ENCODE measurements around the gene ANKRD13A.
"Not testable (repeated sequence)": the region's sequence is repeated elsewhere in the genome, so short reads cannot be mapped to it uniquely, and the experiment has no call there.

ANKRD13A gene

DNA sequence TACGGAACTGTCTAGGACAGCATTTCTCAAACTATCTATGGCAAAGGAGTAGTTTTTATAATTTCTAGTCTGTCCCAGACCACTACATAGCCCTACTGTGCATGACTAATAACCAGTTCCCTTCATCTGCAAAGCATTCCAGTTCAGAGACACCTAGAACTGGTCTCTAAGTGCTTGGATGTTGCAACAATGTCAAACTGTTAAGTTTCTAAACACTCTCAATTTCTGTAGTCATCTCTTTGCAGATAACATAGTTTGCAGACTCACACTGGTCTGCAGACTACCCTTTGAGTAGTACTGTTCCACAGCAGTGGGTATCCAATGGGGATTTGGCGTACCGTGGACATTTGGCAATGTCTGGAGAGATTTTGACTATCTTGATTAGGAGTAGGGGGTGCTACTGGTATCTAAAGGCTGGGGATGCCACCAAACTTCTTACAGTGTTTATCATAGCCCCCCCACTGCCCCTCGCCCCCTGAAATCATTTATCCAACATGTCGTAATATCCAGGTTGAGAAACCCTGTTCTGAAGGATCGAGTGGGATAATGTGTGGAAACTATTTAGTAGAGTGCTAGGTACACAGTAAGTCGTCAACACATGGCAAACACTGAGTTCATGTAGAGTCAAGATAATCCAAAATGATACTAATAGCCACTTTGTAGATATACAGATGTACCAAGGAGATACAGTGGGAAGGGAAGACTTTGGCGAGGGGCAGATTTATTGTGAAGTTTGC is 47.4 kb downstream of the ANKRD13A start:
- CTCF ChIA-PET: interaction anchor here (0.6 kb wide), 1 partner anchor 53 kb away, joined by 3 read pairs; no protein-coding TSS in a partner anchor
- POLR2A ChIA-PET: no interaction called here
- TF ChIP-seq, protein P1, sequence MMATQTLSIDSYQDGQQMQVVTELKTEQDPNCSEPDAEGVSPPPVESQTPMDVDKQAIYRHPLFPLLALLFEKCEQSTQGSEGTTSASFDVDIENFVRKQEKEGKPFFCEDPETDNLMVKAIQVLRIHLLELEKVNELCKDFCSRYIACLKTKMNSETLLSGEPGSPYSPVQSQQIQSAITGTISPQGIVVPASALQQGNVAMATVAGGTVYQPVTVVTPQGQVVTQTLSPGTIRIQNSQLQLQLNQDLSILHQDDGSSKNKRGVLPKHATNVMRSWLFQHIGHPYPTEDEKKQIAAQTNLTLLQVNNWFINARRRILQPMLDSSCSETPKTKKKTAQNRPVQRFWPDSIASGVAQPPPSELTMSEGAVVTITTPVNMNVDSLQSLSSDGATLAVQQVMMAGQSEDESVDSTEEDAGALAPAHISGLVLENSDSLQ (IDR thresholded peaks at IDR 0.05): no peak
- TF ChIP-seq ZNF384 (IDR thresholded peaks at IDR 0.05) (no peak), FOXM1 (IDR thresholded peaks at IDR 0.05; ENCODE audit: borderline replicate concordance) (no peak), L3MBTL2 (conservative IDR thresholded peaks at IDR 0.05) (no peak), NFRKB (IDR thresholded peaks at IDR 0.05) (no peak), SUZ12 (IDR thresholded peaks at IDR 0.05) (no peak), TARDBP (IDR thresholded peaks at IDR 0.05) (no peak), CTBP1 (IDR thresholded peaks at IDR 0.05; ENCODE audit: borderline replicate concordance) (no peak), HDGF (IDR thresholded peaks at IDR 0.05; ENCODE audit: borderline replicate concordance) (no peak), ELF4 (IDR thresholded peaks at IDR 0.05) (no peak), BHLHE40 (IDR thresholded peaks at IDR 0.05; ENCODE audit: borderline replicate concordance) (no peak)
- no peak for DNase-seq (ENCODE audit: extremely low spot score)

DNA sequence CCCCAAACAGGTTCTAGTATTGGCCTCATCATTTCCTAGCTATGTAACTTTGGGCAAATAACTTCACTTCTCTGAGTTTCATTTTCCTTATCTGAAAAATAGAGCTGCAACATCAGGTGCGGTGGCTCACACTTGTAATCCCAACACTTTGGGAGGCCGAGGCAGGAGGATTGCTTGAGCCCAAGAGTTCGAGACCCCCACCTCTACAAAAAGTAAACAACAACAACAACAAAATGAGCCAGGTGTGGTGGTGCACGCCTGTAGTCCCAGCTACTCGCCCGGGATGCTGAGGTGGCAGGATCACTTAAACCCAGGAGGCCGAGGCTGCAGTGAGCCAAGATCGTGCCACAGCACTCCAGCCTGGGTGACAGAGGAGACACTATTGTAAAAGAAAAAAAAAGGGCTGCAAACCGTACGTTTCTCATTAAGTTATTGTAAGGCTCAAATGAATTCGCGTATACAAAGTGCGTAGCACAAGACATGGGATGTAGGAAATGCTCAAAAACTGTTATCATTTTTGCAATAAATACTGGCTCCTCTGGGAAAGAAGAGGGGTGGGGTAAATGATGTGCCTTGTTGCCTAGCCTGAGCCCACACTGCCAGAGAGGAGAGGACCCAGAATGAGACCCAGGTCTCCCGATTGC is 48.2 kb downstream of the ANKRD13A start:
- TF ChIP-seq HDGF (IDR thresholded peaks at IDR 0.05; ENCODE audit: borderline replicate concordance) (no peak), L3MBTL2 (conservative IDR thresholded peaks at IDR 0.05) (no peak), ELF4 (IDR thresholded peaks at IDR 0.05) (no peak), FOXM1 (IDR thresholded peaks at IDR 0.05; ENCODE audit: borderline replicate concordance) (no peak), BHLHE40 (IDR thresholded peaks at IDR 0.05; ENCODE audit: borderline replicate concordance) (no peak), SUZ12 (IDR thresholded peaks at IDR 0.05) (no peak), LEF1 (IDR thresholded peaks at IDR 0.05; ENCODE audit: borderline replicate concordance) (no peak), TARDBP (IDR thresholded peaks at IDR 0.05) (no peak), NFRKB (IDR thresholded peaks at IDR 0.05) (no peak), ZNF384 (IDR thresholded peaks at IDR 0.05) (no peak), FOXK2 (IDR thresholded peaks at IDR 0.05) (no peak), ARNT (IDR thresholded peaks at IDR 0.05) (no peak), CTBP1 (IDR thresholded peaks at IDR 0.05; ENCODE audit: borderline replicate concordance) (no peak), SP1 (IDR thresholded peaks at IDR 0.05) (no peak), FOXA1 (IDR thresholded peaks at IDR 0.05) (no peak)
- TF ChIP-seq, protein P1 (IDR thresholded peaks at IDR 0.05): no peak
- DNase-seq (ENCODE audit: extremely low spot score): no peak
- ChIA-PET CTCF (interaction anchor here (0.6 kb wide), 1 partner anchor 52 kb away, joined by 3 read pairs; no protein-coding TSS in a partner anchor), POLR2A (interaction anchor here (0.6 to 1.4 kb wide), 2 partner anchors 25 to 520 kb away, joined by 3 to 6 read pairs; no protein-coding TSS in a partner anchor)

DNA sequence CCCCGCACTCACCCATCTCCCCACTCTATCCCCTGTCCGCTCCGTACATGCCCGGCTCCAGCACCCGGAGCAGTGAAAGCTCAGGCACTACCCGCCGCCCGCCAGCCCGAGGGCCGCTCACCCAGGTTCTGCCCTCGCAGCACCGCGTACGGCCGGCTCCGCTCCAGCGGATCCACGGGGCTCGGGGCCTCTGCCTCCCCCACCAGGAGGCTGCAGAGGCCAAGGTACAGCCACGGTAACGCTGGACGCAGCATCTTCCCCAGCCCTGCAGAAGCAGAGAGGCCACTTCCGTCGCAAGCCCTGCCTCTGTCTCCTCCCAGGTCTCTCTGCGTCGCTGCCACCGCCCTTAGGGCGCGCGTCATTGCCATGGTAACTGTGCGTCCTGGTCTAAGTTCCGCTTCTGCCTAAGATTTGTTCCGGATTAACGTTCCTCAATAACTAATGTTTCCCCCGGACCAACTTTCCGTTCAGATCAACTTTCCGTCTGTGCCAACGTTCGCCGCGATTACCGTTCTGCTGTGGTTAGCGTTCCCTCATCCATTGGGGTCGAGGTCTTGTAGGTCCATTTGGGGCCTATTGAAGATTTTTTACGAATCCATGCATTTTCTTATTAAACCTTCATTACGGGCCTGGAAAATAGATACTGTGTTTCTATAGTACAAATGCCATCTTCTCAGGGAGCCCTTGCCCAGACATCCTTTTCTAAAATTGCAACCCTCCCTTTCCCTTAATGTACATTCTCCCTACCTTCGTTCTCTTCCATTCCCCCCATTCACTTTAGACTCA is 49.2 kb downstream of the ANKRD13A start, which contains the start of gene C12orf76:
Gene C12orf76, minus strand, starts transcription at position 281 of the 786 bp plus-strand sequence. Its CDS starts 27 bp downstream, at position 254.
- POLR2A ChIA-PET: interaction anchor here (0.6 to 1.4 kb wide), 2 partner anchors 26 to 519 kb away, joined by 3 to 6 read pairs; no protein-coding TSS in a partner anchor
- no peak for TF ChIP-seq HDGF (IDR thresholded peaks at IDR 0.05; ENCODE audit: borderline replicate concordance)
- TF ChIP-seq ELF4 (IDR thresholded peaks at IDR 0.05): peak; percentile 56
- TF ChIP-seq L3MBTL2 (conservative IDR thresholded peaks at IDR 0.05): peak; percentile 75
- TF ChIP-seq CTBP1 (IDR thresholded peaks at IDR 0.05; ENCODE audit: borderline replicate concordance): peak; percentile 93
- TF ChIP-seq LEF1 (IDR thresholded peaks at IDR 0.05; ENCODE audit: borderline replicate concordance): no peak
- no peak for TF ChIP-seq ARNT (IDR thresholded peaks at IDR 0.05)
- TF ChIP-seq FOXA1 (IDR thresholded peaks at IDR 0.05): no peak
- no peak for TF ChIP-seq TARDBP (IDR thresholded peaks at IDR 0.05)
- no peak for TF ChIP-seq FOXK2 (IDR thresholded peaks at IDR 0.05)
- DNase-seq (ENCODE audit: extremely low spot score): peak; percentile 94
- CTCF ChIA-PET: no interaction called here

DNA sequence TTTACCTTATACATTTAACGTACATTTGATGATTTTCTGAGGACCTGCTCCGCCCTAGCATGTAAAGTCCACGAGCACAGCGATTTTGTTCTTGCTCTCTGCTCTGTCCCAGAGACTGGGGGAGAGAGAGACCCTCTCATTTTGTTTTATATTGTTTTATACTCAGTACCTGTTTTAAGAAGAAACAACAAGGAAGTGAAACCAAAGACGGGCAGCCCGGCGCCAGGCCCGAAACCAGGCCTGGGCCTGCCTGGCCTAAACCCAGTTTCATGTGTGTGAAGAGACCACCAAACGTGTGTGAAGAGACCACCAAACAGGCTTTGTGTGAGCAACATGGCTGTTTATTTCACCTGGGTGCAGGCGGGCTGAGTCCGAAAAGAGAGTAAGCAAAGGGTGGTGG is 49.8 kb downstream of the ANKRD13A start:
- POLR2A ChIA-PET; DNase-seq (ENCODE audit: extremely low spot score); CTCF ChIA-PET: not testable (repeated sequence)

DNA sequence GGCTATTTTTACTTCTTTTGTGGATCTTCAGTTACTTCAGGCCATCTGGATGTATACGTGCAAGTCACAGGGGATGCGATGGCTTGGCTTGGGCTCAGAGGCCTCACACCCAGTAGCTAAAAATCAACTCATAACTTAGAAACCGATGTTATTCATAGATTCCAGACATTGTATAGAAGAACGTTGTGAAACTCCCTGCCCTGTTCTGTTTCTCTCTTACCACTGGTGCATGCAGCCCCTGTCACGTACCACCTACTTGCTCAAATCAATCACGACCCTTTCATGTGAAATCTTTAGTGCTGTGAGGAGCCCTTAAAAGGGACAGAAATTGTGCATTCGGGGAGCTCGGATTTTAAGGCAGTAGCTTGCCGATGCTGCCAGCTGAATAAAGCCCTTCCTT is 50.4 kb downstream of the ANKRD13A start:
- DNase-seq (ENCODE audit: extremely low spot score); CTCF ChIA-PET: not testable (repeated sequence)
- POLR2A ChIA-PET: interaction anchor here (1.0 kb wide), 1 partner anchor 419 kb away, joined by 3 read pairs; the partner anchor contains the start of genes FAM216A and GPN3

DNA sequence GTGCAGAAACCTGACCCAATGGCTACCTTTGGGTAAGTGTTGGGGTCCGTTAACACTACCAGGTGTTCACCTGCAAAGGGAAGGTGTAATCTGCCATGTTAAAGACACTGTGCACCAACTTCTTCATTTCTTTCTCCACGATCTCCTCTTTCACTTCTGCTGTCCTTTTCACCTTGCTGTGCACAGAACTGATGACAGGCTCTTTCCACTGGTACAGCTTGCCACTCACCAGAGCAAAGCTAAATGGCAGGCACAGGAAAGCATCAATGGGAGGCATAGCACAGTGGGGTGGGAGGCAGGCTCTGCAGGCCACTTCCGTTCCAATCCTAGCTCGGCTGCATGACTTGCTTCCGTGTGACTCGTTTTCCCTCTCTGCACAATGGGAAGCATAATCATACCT is 51.7 kb downstream of the ANKRD13A start:
- no peak for DNase-seq (ENCODE audit: extremely low spot score)
- ChIA-PET CTCF (no interaction called here), POLR2A (no interaction called here)
- TF ChIP-seq BHLHE40 (IDR thresholded peaks at IDR 0.05; ENCODE audit: borderline replicate concordance) (no peak), SUZ12 (IDR thresholded peaks at IDR 0.05) (no peak)

DNA sequence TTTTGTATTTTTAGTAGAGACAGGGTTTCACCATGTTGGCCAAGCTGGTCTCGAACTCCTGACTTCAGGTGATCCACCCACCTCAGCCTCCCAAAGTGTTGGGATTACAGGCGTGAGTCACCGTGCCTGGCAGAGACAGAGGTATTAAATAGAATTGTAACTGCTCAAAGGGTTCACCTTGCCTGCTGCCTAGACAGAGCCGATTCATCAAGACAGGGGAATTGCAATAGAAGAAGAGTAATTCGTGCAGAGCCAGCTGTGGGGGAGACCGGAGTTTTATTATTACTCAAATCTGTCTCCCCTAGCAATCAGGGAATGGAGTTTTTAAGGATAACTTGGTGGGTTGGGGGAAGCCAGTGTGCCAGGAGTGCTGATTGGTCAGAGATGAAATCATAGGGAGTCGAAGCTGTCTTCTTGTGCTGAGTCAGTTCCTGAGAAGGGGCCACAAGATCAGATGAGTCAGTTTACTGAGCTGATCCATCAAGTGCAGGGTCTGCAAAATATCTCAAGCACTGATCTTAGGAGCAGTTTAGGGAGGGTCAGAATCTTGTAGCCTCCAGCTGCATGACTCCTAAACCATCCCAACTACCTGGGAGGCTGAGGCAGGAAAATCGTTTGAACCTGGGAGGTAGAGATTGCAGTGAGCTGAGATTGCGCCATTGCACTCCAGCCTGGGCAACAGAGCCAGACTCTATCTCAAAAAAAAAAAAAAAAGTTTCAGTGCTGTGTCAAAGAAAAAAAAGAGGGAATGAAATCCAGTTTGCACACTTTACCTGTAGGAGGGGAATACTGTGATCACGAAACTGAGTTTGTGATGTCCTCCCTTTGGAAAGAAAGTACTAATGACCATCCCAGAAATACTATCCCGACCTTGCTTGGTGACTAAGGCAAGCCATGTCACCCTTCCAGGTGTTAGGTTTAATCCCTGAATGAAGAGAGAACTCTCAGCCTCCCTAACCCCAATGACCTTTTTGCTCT is 56.4 kb downstream of the ANKRD13A start:
- DNase-seq (ENCODE audit: extremely low spot score); CTCF ChIA-PET: not testable (repeated sequence)
- POLR2A ChIA-PET: interaction anchor here (1.0 to 1.2 kb wide), 2 partner anchors 57 to 413 kb away, joined by 3 to 5 read pairs; partner anchors contain the start of genes FAM216A and GPN3

DNA sequence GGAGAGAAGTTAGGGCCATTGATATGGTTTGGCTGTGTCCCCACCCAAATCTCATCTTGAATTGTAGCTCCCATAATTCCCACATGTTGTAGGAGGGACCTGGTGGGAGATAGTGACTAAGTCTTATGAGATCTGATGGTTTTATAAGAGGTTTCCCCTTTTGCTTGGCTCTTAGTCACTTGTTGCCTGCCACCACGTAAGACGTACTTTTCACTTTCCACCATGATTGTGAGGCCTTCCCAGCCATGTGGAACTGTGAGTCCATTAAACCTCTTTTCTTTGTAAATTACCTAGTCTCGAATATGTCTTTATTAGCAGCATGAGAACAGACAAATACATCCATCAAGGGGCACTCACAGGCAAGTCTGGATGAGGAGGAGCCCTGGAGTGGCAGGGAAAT is 57.4 kb downstream of the ANKRD13A start:
- CTCF ChIA-PET; DNase-seq (ENCODE audit: extremely low spot score): not testable (repeated sequence)
- POLR2A ChIA-PET: interaction anchor here (1.0 kb wide), 1 partner anchor 412 kb away, joined by 3 read pairs; the partner anchor contains the start of genes FAM216A and GPN3

All from HEK293T (cell line).